AG10803 (cell line): ENCODE measurements around the gene JOSD1.

Experiments used
- DNase-seq: peaks from one replicate; pipeline ENCODE4 v3.0.0; 2010; ENCODE audit warnings: low read depth
- H3K4me3 ChIP-seq: 2 replicates; pipeline ENCODE4 v1.5.1; 2011; ENCODE audit warnings: mild to moderate bottlenecking, low read length, control low read depth
- CTCF ChIP-seq: conservative IDR thresholded peaks from 2 replicates; pipeline ENCODE4 v1.5.1; 2011; ENCODE audit warnings: mild to moderate bottlenecking, low read length, control low read depth, inconsistent platforms

The JOSD1 gene

GRCh38 chr22:38715176-38715764, 14.5 kb upstream of the JOSD1 start:
- no peak for DNase-seq
- TF ChIP-seq CTCF = no peak
- no peak overlapping the region for H3K4me3 ChIP-seq

- DNase-seq = no peak
- no peak for TF ChIP-seq CTCF
Measured at GRCh38 chr22:38713921-38714320, 13.2 kb upstream of the JOSD1 start.

GRCh38 chr22:38712486-38713207, 11.9 kb upstream of the JOSD1 start:
- no peak for DNase-seq
- no peak for TF ChIP-seq CTCF
- H3K4me3 ChIP-seq = no peak overlapping the region

More at GRCh38 chr22:38713921-38714320, 13.2 kb upstream of the JOSD1 start:
- no peak overlapping the region for H3K4me3 ChIP-seq

GRCh38 chr22:38710866-38711265, 10.1 kb upstream of the JOSD1 start:
- no peak for TF ChIP-seq CTCF
- H3K4me3 ChIP-seq = no peak overlapping the region
- DNase-seq = no peak

GRCh38 chr22:38710351-38710750, 9.6 kb upstream of the JOSD1 start:
- DNase-seq = no peak

GRCh38 chr22:38709306-38709705, 8.6 kb upstream of the JOSD1 start:
- no peak for DNase-seq
- no peak for TF ChIP-seq CTCF
- no peak overlapping the region for H3K4me3 ChIP-seq

More at GRCh38 chr22:38710351-38710750, 9.6 kb upstream of the JOSD1 start:
- H3K4me3 ChIP-seq = no peak overlapping the region
- no peak for TF ChIP-seq CTCF

- DNase-seq = no peak
- TF ChIP-seq CTCF = no peak
- no peak overlapping the region for H3K4me3 ChIP-seq
Measured at GRCh38 chr22:38707984-38708383, 7.2 kb upstream of the JOSD1 start.
